Mononuclear cell (primary cell): ENCODE results near the gene SLC29A3. TPM values are rescaled to one million over a fixed set of nuclear protein-coding genes. Genes with fewer than 3 reads are reported as not detected.

ENCODE experiments used
- H3K27me3 ChIP-seq: 2 replicates; pipeline ENCODE4 v1.6.0; 2011; ENCODE audit warnings: low read length, control low read depth; ENCODE audit not compliant: insufficient read depth
- H3K4me1 ChIP-seq: 2 replicates; pipeline ENCODE4 v1.5.1; 2011; ENCODE audit warnings: mild to moderate bottlenecking, low read length, control low read depth; ENCODE audit not compliant: insufficient read depth
- H3K4me3 ChIP-seq: 2 replicates; pipeline ENCODE4 v1.5.1; 2011; ENCODE audit warnings: mild to moderate bottlenecking, low read length, moderate library complexity
- H3K9me3 ChIP-seq: 2 replicates; pipeline ENCODE4 v1.5.1; 2011; ENCODE audit warnings: low read depth, mild to moderate bottlenecking, control low read depth, low read length
- total RNA-seq: library from RNA; depleted of rRNA; stranded (reverse); fragments of >200 nt; gene quantifications from one replicate; pipeline ENCODE4 v1.2.3, GENCODE V29; 2012

Gene SLC29A3
- total RNA-seq, 1 donor = 2.6 TPM

- Histone ChIP-seq H3K4me1 (peaks cover 20% of the 10 kb centered on the region), H3K9me3 (no peaks in the 10 kb centered on the region), H3K4me3 (no peak overlapping the region), H3K27me3 (no peaks in the 10 kb centered on the region)
Measured at GRCh38 chr10:71338728-71339495, 19.9 kb downstream of the SLC29A3 start.

- peaks cover 27% of the 10 kb centered on the region for H3K4me1 ChIP-seq
- no peaks in the 10 kb centered on the region for H3K9me3 ChIP-seq
- no peaks in the 10 kb centered on the region for H3K27me3 ChIP-seq
- H3K4me3 ChIP-seq = no peak overlapping the region
Measured at GRCh38 chr10:71339796-71340589, 20.9 kb downstream of the SLC29A3 start.

- Histone ChIP-seq H3K4me3 (no peak overlapping the region), H3K4me1 (peaks cover 27% of the 10 kb centered on the region), H3K27me3 (no peaks in the 10 kb centered on the region), H3K9me3 (no peaks in the 10 kb centered on the region)
Measured at GRCh38 chr10:71342573-71343391, 23.7 kb downstream of the SLC29A3 start.

GRCh38 chr10:71343392-71343773, 24.3 kb downstream of the SLC29A3 start:
- peaks cover 27% of the 10 kb centered on the region for H3K4me1 ChIP-seq
- H3K9me3 ChIP-seq = no peaks in the 10 kb centered on the region
- no peak overlapping the region for H3K4me3 ChIP-seq
- no peaks in the 10 kb centered on the region for H3K27me3 ChIP-seq

- H3K9me3 ChIP-seq = no peaks in the 10 kb centered on the region
- no peak overlapping the region for H3K4me3 ChIP-seq
- H3K4me1 ChIP-seq = peaks cover 27% of the 10 kb centered on the region
- H3K27me3 ChIP-seq = no peaks in the 10 kb centered on the region
Measured at GRCh38 chr10:71344154-71344925, 25.3 kb downstream of the SLC29A3 start.

- H3K4me3 ChIP-seq = no peak overlapping the region
- H3K4me1 ChIP-seq = peaks cover 27% of the 10 kb centered on the region
- no peaks in the 10 kb centered on the region for H3K27me3 ChIP-seq
Measured at GRCh38 chr10:71344993-71345480, 26.0 kb downstream of the SLC29A3 start.

GRCh38 chr10:71345694-71346093, 26.6 kb downstream of the SLC29A3 start:
- H3K4me1 ChIP-seq = peaks cover 27% of the 10 kb centered on the region
- no peaks in the 10 kb centered on the region for H3K27me3 ChIP-seq
- H3K4me3 ChIP-seq = no peak overlapping the region
- H3K9me3 ChIP-seq = no peaks in the 10 kb centered on the region

More at GRCh38 chr10:71344993-71345480, 26.0 kb downstream of the SLC29A3 start:
- H3K9me3 ChIP-seq = no peaks in the 10 kb centered on the region

- Histone ChIP-seq H3K4me1 (peaks cover 36% of the 10 kb centered on the region), H3K9me3 (no peaks in the 10 kb centered on the region), H3K4me3 (no peak overlapping the region), H3K27me3 (no peaks in the 10 kb centered on the region)
Measured at GRCh38 chr10:71346731-71347130, 27.7 kb downstream of the SLC29A3 start.

- no peak overlapping the region for H3K4me3 ChIP-seq
- peaks cover 39% of the 10 kb centered on the region for H3K4me1 ChIP-seq
- H3K9me3 ChIP-seq = no peaks in the 10 kb centered on the region
- H3K27me3 ChIP-seq = no peaks in the 10 kb centered on the region
Measured at GRCh38 chr10:71347587-71348395, 28.7 kb downstream of the SLC29A3 start.

- H3K4me3 ChIP-seq = no peak overlapping the region
- no peaks in the 10 kb centered on the region for H3K27me3 ChIP-seq
- peaks cover 32% of the 10 kb centered on the region for H3K4me1 ChIP-seq
- H3K9me3 ChIP-seq = no peaks in the 10 kb centered on the region
Measured at GRCh38 chr10:71348850-71349249, 29.8 kb downstream of the SLC29A3 start.

- Histone ChIP-seq H3K4me1 (peaks cover 26% of the 10 kb centered on the region), H3K27me3 (no peaks in the 10 kb centered on the region), H3K9me3 (no peaks in the 10 kb centered on the region), H3K4me3 (no peak overlapping the region)
Measured at GRCh38 chr10:71349406-71349805, 30.3 kb downstream of the SLC29A3 start.

- Histone ChIP-seq H3K4me1 (peaks cover 23% of the 10 kb centered on the region), H3K4me3 (no peak overlapping the region), H3K27me3 (no peaks in the 10 kb centered on the region), H3K9me3 (no peaks in the 10 kb centered on the region)
Measured at GRCh38 chr10:71351087-71351486, 32.0 kb downstream of the SLC29A3 start.

GRCh38 chr10:71351628-71352319, 32.7 kb downstream of the SLC29A3 start:
- Histone ChIP-seq H3K27me3 (no peaks in the 10 kb centered on the region), H3K4me3 (no peak overlapping the region), H3K4me1 (peaks cover 23% of the 10 kb centered on the region), H3K9me3 (no peaks in the 10 kb centered on the region)
